SK-MEL-5 (cell line): ENCODE measurements around the gene SARDH. TPM values are rescaled to one million over a fixed set of nuclear protein-coding genes. Genes with fewer than 3 reads are reported as not detected.

Experiments used
- DNase-seq: peaks from one replicate; pipeline ENCODE4 v3.0.0-alpha.2; 2016; ENCODE audit warnings: low read depth, low spot score
- in situ Hi-C: cut with HindIII; loops from 2 replicates; pipeline ENCODE4 v1.10.0; 2016; ENCODE audit warnings: low sequenced_read_pairs, high pct_unique_total_duplicates, low pct_unique_long_range_greater_than_20kb
- total RNA-seq: library from RNA; depleted of rRNA; stranded (reverse); fragments of >200 nt; shearing (Covaris generic); gene quantifications from 2 replicates; pipeline ENCODE4 v1.2.3, GENCODE V29; 2014

The SARDH gene
- total RNA-seq, 1 experiment from 2014 or later, result 0.61 TPM

DNA sequence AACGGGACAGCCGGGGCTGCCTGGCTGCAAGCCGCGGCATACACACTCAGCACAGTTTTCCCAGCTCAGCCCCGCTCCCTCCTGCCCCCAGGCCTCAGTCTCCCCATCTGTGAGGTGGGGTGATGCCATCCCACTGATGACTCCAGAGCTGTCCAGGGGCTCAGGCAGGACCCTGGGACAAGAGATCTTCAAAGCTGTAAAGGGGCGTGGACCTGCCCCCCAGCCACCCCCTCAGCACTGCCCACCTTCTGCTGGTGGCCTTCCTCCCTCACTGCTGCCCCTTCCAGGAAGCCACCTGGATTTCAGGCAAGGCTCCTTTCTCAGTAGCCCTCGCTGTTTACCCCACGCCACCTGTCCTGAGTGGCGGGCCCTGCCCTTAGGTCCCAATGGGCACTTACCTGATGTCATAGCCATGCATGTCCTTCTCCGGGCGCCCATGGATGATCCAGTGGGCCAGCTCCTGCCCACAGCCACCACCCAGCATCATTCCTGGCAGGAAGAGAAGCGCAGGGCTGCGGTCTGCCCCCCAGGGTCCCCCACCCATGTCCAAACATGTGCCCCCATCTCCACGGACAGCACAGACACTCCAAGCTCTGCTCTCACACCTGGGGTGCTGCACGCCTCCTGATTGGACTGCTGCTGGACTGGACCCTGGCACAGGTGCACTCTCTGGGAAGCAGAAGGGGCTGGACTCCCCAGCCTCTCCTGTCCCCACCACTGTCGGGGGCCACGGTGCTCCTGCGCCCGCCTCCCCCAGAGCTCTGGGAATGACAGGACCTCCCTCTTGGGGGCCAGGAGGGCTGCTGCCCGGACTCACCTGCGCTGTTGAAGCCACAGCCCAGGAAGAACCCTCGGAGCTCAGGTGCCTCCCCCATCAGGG is 25.7 kb downstream of the SARDH start:
- in situ Hi-C loops, result no loop called here
- DNase-seq, result no peak

DNA sequence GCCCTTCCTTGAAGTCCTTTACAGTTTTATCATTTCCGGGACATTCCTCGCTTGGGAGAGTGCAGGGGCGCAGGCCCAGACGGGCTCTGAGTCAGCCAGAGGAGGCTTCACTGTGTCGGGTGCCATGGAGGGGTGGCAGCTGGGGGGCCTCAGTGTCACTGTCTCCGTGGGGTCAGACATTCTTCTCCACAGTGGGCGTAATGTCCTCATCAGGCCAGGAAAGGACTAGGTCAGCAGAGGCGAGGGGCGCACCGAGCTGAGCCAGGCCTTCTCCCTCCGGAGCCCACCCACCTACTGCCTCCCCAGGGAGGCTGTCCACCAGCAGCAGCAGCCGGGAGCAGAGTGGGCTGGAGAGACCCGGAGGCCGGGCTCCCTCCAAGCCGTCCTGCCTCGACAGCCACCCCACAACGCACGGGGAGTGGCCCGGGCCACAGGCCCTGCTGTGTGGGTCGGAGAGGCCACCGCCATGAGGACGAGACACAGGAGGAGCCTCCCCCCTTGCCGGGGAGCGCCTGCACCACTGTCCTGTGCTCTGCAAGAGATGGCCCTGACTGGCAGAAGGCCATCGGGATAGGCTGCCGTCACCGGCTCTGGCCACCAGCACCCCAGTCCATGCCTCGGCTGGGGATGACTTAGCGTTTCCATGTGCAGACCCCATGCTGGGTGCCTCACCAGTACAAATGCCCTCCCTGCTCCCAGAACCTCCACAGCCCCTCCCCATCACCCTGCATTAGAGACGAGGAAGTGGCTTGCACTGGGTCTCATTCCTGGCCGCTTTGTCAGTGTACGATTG is 26.5 kb downstream of the SARDH start:
- DNase-seq, result no peak
- in situ Hi-C loops, result no loop called here

GRCh38 chr9:133710661-133711427 is 27.3 kb downstream of the SARDH start:
- in situ Hi-C loops, result no loop called here
- no peak for DNase-seq

GRCh38 chr9:133709691-133710571 is 28.2 kb downstream of the SARDH start:
- in situ Hi-C loops, result no loop called here
- DNase-seq, result no peak

GRCh38 chr9:133709015-133709611 is 29.0 kb downstream of the SARDH start:
- in situ Hi-C loops, result no loop called here
- no peak for DNase-seq

DNA sequence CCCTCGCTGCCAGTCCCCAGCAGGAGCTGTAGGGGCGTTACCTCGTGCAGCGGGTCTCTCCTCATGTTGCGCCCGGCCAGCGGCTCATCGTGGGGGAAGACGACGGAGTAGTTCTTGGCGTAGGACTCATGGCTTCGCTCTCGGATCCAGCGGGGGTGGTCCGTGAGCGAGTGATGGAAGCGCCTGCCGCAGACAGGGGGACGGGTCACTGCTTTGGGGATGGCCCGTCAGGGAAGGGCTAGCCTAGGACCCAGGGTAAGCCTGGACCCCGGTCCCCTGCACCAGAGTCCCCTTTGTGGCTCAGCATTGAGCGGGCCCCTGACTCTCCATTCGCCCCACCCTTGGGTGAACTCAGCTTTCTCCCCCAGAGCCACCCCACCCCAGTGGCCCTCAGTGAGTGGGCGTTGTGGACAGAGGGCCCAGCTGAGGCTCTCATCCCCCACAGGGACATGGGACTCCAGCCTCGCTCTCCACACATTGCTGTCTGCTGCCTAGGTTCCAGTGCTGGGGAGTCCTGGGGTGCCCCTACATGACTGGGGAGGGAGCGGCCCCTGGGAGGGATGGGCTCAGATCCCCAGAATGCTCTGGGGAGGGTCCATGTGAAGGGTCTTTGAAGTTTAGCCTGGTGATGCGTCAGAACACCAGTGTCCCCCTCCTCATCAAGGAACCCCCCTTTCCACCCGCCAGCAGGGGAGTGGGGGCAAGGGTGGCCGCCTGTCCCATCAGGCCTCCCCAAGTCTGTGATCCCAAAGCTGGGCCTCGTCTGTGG is 29.7 kb downstream of the SARDH start:
- DNase-seq, result no peak
- in situ Hi-C loops, result no loop called here

GRCh38 chr9:133707763-133708245 is 30.3 kb downstream of the SARDH start:
- no peak for DNase-seq
- in situ Hi-C loops, result no loop called here

DNA sequence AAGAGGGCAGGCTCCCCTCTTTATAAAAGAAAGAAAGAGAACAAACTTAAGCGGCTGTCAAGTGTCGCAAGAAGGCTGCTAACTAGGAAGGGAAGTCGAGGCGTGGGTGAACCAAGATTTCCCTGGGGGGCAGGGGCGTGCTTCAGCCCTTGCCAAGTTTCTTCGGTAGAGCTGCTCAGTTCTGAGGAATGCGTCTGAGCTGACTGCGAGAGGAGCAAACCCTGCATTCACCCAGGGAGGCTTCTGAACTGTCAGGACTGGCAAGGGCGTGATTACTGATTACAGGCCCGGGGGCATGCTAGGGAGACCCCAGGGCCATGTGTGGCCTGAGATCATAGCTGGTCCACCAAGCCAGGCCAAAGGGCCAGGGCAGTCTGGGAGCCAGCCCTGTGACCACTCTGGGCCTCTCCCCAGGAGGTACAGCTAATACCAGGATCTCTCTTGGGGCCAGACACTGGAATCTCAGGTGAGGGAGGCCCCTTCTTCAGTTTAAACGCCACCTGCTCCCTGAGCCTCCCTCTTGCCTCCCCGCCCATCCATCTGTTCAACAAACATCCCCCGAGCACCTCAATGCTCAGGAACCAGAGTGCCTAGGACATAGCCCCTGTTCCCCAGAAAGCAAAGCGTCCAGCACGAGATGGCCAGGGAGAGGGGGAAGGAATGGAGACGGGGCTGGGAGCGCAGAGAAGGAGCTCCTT is 30.9 kb downstream of the SARDH start:
- DNase-seq, result no peak
- in situ Hi-C loops, result no loop called here

DNA sequence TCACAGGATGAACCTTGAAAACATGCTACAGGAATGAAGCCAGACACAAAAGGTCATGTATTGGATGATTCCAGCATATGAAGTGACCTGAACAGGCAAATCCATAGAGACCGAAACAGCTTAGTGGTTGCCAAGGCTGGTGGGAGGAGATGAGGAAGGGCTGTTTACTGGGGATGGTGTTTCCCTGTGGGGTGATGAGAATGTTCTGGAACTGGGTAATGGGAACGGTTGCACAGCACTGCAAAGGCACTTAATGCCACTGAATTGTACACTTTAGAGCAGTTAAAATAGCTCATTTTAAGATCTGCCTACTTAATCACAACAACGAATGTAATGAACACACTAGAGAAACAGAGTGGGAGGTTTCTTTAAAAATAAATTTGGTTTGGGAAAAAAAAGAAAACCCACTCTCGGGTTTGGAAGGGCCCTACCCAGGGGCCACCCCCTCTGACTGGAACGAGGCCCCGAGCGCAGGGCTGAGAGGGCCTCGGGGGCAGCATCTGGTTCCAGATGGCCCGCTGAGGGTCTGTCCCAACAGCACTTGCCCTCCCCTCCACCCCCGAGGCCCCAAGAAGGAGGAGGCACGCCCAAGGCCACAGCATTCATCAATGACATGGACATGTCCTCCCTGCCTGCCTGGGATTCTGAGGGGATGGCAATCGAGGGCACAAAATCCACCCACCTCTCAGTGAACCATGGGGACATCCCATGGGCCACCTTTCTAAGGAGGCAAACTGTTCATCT is 31.7 kb downstream of the SARDH start:
- in situ Hi-C loops, result no loop called here
- no peak for DNase-seq

GRCh38 chr9:133705576-133705975 is 32.6 kb downstream of the SARDH start:
- in situ Hi-C loops, result no loop called here

GRCh38 chr9:133704711-133705181 is 33.4 kb downstream of the SARDH start:
- in situ Hi-C loops, result no loop called here
- DNase-seq, result no peak

More at GRCh38 chr9:133705576-133705975, 32.6 kb downstream of the SARDH start:
- no peak for DNase-seq

DNA sequence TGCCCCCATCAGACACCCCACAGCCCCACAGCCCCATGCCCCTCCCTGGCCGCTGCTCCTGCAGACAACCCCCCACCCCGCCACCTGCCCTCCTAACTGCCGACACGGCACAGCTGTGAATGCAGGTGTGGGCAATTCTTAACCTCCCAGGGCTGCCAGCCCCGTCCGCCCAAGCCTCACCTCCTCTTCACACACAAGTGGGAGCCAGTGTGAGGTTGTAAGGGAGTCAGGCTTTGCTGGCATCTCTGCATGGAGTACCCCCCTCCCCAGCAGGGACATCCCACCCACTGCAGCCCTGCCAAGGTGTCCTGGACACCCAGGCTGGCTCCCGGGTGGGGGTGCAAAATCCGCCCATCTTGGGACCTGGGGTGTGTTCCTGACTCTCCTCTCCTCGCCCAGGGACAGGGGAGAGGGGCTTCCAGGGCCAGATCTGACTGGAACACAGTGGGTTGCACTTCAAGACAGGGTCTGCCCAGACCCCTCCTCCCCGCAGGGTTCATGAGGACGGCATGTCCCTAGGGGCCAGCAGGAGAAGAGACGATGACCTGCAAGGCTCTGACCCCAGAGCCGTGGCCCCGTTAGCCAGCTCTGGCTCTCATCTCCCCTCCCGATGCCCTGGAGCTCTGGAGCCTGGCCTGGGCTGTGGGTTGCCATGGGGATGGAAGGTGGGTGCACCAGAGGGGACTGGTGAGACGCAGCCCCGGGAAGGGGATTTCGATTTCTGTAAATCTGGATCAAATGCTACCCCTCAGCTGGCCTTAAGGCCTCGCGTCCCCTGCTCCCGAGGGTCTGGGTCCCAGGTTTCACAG is 34.4 kb downstream of the SARDH start:
- DNase-seq, result no peak
- in situ Hi-C loops, result no loop called here

GRCh38 chr9:133702798-133703590 is 35.2 kb downstream of the SARDH start:
- in situ Hi-C loops, result no loop called here
- no peak for DNase-seq
